GM19025 (cell line): ENCODE results near the gene TINAGL1.

Experiments used
- ATAC-seq: cut with Tn5 transposase; IDR thresholded peaks from one replicate; pipeline ENCODE4 v1.9.1; 2021; ENCODE audit warnings: mild to moderate bottlenecking, low read depth, moderate library complexity; ENCODE audit not compliant: unreplicated experiment

Gene TINAGL1

GRCh38 chr1:31625561-31626222, 49.4 kb downstream of the TINAGL1 start:
- no peak for ATAC-seq

- no peak for ATAC-seq
Measured at GRCh38 chr1:31626223-31627207, 50.2 kb downstream of the TINAGL1 start.

- no peak for ATAC-seq
Measured at GRCh38 chr1:31627301-31627929, 51.1 kb downstream of the TINAGL1 start.

GRCh38 chr1:31627930-31628559, 51.7 kb downstream of the TINAGL1 start:
- ATAC-seq = no peak

GRCh38 chr1:31628931-31629556, 52.7 kb downstream of the TINAGL1 start:
- ATAC-seq = no peak

- ATAC-seq = no peak
Measured at GRCh38 chr1:31632649-31633048, 56.3 kb downstream of the TINAGL1 start.

- no peak for ATAC-seq
Measured at GRCh38 chr1:31633117-31633516, 56.8 kb downstream of the TINAGL1 start.
